Pons (tissue), 1 donor: ENCODE results near the gene GTF2H1.
A peak's percentile ranks its signal among the peaks of the same experiment; 100 is the strongest.
"Not testable (repeated sequence)": the region's sequence is repeated elsewhere in the genome, so short reads cannot be mapped to it uniquely, and the experiment has no call there.

ENCODE experiments used
- DNase-seq: peaks from one replicate; pipeline ENCODE4 v3.0.0-alpha.2; 2016; ENCODE audit warnings: low spot score

The GTF2H1 gene

DNA sequence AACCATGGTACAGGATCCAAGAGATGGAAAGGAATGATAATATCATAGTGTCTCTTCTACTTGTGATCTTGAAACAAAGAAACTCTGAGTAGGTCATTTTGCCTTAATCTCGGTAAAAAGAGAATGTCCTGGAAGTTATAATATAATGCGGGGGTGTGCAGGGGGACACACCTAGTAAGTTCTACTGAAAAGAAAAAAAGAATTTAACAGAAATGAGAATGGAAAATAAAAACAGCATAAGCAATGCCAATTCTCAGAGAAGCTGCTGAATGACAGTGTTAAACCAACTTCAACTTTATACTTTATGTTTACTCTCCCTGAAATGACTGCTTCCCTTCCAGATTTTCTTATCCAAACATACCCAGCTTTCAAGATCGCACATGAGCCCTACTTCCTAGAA lies 2.5 kb upstream of the GTF2H1 start:
- DNase-seq: no peak

DNA sequence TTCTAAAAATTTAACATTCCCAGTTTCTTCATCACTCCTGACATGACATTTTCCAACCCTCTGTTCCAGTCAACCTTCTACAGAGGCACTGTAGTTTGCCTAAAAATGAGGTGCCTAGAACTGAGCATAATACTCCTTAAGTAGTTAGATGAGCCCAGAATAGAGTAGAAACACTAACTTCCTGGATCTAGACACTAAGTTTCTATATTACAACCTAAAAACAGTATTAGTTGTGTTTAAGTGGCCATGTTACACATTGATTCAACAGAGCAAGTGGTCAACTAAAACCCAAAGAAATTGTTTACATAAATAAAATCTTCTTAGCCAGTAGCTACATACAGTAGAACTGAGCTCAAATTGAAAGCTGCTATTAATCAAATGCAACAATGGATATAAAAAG lies 1.8 kb upstream of the GTF2H1 start:
- DNase-seq: no peak

DNA sequence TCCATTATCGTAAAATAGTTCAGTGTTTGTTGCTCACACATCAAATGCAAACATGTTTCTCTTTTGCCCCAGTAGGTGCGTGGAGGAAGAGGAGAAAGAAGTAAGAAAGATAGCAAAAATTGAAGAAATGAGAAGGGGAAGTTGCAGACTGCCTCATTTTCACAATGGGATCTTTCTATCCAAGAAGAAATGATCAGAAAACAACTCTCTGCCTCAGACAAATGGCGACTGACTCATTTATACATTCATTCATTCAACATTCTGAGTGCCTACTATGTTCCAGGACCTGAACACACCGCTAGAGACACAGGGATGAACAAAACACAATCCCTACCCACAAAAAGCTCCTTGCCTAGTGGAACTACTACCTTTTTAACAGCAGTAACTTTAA lies 794 bp upstream of the GTF2H1 start:
- no peak for DNase-seq

DNA sequence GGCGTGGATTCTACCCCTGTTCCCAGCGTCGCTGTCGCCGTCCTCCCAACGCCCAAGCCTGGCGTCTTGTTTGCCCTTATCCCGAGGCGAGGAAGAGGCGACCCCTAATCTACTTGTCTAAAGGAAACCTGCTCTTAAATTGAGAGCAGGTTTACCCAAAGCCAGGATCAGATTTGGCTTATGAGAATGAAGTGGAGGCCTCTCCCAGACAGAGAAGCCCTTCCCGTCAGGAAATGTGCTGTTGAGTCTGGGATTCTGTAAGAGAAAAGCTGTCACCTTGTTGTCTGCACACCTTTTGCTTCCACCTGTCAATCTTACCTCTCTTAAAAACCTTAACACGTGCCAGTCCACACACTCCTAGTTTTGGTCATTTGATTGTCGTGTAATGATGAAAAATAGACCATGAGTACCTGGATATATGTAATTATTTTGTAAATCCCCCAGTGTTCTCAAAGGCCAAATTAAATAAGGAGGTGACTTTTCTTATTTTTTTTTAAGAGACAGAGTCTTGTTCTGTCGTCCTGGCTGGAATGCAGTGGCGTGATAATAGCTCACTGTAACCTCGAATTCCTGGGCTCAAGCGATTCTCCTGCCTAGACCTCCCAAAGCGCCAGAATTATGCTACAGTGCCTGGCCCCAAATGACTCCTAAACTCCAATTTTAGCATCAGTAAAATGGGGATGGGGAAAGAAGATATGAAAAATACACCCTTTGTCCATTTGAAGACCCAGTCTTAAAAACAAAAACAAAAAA lies 627 bp downstream of the GTF2H1 start:
- no peak for DNase-seq

DNA sequence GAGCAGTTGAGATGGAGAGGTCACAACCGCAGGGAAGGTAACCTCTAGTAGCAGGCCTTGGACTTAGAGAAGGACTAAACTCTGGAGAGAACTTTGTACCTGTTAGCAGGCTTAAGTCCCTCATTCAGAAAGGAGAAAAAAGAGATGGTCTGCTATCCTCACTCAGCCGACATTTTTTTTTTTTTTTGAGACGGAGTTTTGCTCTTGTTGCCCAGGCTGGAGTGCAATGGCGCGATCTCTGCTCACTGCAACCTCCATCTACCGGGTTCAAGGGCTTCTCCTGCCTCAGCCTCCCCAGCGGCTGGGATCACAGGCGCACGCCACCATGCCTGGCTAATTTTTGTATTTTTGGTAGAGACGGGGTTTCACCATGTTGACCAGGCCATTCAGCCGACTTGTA lies 1.5 kb downstream of the GTF2H1 start:
- DNase-seq: not testable (repeated sequence)

DNA sequence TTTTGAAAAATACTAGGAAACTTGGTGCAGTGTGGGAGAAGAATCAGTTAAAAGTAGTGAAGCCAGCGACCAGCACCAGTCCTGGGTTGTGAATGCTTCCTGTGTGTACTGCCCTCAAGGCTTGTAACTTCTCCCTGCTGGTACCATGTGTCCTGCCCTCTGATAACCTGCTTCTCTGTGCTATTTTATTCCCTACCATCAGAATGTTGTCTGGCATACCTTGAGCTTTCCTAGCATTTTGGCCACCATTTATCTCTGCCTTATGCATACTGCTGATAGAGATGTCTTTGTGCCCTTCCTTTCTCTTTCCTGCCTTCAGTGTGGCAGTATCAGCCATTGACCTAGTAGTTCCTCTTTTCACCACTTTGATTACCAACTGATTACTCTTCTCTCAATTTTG lies 2.0 kb downstream of the GTF2H1 start:
- DNase-seq: no peak

DNA sequence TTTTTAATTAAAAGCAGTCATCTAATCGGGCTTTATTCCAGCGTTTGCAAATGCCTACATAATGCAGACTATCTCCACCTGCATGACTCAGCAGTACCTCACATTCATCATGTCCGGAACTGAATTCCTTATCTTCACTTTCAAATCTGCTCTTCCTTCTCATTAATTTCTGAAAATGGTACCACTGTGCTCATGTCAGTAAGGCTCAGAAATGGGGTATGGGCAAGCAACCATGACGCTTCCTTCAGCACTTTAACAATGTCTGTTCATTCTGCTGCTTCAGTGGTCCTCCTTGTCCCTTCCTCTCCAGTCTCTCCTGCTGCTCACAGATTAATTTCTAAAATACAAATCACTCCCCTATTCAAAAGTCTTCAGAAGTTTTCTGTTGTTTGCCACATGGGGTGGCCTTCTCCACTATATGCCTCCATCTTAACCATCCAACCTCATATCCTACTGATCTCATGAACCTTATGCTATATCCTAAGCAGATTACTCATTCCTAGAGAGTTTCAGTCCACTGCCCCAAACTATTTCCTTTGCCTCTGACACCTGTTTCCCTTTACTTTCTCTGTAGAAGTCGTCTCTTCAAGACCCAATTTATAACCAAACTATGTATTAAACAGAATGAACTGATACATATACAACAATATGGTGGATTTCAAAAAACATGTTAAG lies 7.0 kb downstream of the GTF2H1 start:
- no peak for DNase-seq

DNA sequence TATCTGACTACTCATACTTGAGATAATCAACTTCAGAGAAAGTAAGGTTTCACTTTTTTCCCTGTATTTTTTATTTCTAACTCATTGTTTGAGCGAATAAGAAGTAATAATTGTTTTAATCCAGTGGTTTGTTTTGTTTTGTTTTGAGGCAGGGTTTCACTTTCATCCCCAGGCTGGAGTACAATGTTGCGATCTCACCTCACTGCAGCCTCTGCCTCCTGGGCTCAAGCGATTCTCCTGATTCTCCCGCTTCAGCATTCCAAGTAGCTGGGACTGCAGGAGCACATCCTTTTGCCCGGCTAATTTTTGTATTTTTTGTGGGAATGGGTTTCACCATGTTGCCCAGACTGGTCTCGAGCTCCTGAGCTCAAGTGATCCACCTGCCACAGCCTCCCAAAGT lies 8.6 kb downstream of the GTF2H1 start:
- no peak for DNase-seq

DNA sequence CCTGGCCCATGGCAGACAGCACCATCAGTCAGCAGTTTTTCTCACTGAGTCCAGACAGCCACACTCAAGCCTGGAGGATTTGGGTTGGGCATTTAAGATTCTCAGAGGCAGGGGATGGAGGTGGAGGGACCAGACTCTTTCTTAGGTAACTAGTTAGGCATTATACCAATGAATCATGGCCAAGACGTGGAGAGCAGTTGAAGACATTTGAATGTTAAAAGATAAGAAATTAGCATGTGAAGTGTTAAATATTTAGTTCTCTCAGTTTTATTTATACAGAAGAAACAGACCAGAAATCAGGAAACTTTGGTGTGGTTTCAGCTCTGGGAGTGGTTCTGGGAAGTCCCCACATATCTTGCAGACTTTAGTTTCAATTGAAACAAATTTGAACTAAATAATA lies 9.9 kb downstream of the GTF2H1 start:
- DNase-seq: no peak

DNA sequence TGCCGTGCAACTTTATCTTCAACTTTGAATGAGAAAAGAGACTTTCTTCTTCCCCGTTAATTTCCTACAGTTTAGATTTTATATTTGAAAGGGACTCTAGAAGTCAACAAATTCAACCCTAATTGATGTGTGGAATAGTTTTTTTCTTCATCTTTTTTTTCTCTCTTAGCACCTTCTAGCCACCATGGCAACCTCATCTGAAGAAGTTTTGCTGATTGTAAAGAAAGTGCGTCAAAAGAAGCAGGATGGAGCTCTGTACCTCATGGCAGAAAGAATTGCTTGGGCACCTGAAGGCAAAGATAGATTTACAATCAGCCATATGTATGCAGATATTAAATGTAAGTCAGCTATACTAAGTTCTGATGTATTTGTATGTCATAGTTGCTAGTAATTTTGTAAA lies 10.5 kb downstream of the GTF2H1 start:
- DNase-seq: no peak

DNA sequence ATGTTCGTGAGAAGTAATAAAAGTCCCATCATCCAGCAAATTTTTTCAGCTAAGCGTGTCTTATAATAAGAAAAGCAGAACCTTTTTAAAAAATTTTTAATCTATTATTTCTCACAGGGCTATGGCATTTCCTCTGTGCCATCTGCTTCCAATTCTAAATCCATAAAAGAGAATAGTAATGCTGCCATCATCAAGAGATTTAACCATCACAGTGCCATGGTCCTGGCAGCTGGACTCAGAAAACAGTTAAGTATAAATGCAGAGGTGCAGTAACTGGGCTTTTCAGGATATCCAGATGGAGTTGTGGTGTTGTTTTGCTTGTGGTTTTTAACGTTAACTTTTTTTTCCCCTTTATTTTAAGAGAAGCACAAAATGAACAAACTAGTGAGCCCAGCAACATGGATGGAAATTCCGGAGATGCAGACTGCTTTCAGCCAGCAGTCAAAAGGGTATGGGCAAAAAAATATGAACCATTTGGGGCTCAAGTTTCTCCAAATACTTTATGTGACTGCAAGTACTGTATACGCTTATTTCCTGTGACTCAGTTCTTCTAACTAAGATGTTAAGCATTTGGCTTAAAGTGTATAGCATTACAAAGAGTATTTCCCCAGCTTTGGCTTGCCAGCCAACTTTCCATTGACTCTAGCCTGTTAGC lies 25.2 kb downstream of the GTF2H1 start:
- DNase-seq: no peak

DNA sequence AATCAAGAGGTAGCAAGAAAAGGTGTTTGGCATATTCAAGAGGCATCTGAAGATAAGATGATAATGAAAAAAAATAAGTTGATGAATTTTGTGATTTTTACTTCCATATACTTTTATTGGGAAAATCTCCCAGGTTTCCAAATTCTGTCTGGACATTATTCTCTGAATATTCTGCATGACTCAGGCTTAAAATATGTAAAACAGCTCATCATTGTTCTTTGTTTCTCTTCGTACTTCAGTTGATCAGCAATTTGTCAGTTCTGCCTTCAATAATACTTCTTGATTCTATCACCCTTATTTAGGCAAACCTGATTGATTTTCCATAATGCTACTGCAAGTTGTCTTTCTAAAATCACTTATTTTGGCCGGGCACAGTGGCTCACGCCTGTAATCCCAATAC lies 30.2 kb downstream of the GTF2H1 start:
- no peak for DNase-seq

DNA sequence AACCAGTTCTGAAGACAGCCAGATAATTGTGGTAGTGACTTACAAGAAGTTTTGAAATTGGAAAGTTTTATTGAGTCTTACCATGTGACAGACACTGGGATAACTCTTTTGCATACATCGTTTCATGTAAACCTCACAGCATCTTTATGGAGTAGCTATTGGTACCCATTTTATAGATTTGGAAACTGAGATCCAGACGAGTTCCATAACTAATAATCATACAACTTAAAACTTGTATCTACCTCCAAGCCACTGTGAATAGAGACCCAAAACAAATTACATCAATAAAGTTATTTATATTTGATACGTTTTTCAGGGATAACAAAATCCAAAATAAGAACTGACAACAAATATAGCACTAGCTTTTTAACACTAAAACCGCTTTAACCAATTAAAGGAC lies 36.3 kb downstream of the GTF2H1 start:
- DNase-seq: no peak

DNA sequence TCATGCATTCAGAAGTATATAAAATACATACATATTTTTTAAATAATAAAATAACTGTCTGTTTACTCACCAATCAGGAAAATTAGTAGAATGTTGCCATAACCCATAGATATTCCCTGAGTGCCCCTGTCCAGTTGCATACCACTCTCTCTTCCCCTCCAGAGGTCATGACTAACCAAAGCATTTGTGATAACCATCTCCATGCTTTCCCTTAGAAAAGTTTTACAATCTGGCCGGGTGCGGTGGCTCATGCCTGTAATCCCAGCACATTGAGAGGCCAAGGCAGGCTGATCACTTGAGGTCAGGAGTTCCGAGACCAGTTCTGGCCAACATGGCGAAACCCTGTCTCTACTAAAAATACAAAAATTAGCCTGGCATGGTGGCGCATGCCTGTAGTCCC lies 38.8 kb downstream of the GTF2H1 start:
- DNase-seq: no peak

DNA sequence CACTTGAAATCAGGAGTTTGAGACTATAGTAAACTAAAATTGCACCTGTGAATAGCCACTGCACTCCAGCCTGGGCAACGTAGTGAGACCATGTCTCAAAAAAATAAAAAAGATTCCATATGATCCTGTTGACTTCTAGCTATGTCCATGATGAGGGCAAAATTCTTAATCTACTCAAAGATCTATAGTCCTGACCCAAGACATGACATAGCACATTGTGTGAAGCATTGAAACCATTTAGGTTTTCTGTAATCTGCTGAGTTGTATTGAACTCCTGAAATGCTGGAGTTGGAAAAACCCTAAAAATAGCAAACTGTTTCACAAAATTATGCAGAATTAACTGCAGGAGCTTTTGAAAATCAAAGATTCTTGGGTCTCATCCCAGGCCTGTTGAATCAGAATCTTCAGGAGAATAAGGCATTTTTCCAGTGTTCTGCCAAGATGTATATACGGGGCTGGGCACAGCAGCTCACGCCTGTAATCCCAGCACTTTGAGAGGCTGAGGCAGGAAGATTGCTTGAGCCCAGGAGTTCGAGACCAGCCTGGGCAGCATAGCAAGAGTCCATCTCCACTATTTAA lies 42.2 kb downstream of the GTF2H1 start:
- DNase-seq: no peak

DNA sequence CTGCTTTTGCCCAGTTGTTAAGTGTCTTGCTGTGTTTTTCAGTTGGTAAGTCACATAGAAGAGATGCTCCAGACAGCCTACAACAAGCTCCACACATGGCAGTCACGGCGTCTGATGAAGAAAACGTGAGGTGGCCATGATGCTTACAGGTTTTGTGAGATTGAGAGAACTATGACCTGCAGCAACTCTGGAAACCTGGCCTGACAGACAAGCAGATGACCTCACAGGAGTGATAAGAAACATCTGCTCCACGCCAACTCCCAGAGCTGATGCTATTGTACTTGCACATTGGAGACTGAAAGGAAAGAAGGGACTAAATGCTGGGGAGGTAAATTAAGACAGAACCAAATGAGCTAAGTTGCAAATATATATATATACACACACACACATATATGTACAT lies 43.4 kb downstream of the GTF2H1 start:
- no peak for DNase-seq

DNA sequence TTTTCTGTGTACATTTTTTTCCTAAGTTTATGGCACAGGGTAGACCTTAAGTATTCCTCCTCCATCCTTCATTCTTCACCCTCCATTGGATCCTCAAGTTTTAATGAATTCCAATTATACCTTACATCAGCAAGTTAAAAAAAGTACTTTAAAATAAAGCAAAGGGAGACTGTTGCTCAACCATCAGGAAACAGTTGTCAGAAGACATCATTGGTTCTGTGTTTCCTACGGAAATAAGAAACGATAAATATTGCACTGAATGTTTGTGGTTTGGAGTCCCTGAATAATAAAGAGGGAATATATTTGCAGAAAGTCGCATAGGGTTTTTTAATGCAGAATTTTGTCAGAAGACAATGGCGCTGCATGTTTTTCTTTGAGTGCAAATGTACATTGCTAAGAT lies 43.9 kb downstream of the GTF2H1 start:
- DNase-seq: no peak

DNA sequence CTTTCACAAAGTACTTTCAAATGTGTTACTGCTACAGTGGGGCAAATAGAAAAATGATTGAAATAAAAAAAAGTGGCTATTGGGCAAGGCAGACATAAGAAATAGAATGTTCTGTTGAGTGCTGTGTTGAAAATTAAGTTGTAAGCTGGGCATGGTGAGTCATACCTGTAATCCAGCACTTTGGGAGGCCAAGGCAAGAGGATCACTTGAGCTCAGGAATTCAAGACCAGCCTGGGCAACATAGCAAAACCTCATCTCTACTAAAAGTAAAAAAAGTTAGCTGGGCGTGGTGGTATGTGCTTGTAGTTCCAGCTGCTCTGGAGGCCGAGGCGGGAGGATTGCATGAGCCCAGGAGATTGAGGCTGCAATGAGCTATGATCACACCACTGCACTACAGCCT lies 45.1 kb downstream of the GTF2H1 start:
- DNase-seq: no peak

DNA sequence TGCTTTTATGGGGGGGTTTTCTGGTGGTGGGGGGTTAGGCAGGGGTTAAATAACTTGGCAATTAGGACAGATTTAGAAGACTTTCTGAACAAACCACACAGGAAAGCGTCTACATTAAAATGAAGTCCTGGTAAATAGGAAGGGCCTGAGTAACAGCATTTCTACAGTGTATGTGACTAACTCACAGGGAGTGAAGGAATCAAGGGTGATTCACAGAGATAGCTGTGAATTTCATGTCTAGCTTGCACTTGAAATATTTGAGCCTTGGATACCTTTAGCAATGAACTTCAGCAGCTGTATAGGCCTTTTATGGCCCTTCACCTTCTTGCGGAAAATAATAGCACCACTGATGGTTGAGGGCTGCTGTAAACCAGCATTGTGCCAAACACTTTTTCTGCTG lies 45.9 kb downstream of the GTF2H1 start:
- no peak for DNase-seq

DNA sequence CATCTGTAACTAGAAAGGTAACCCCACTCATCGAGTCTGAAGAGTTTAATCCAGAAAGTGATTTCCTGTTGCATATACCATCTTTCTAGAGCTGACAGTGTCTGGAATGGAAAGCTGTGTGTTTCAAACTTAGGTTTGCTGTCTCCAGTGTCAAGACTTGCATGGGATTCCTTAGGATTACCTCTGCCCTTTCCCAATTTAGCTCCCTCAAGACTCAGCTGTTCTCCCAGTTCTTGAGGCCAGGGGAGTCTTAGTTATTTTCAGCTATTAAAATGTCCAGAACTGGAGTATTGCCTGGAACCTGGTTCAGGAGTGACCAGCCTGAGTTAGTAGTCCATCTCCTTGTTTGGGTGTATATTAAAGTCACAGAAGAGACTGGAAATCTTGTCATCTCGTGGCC lies 47.0 kb downstream of the GTF2H1 start:
- DNase-seq: no peak

DNA sequence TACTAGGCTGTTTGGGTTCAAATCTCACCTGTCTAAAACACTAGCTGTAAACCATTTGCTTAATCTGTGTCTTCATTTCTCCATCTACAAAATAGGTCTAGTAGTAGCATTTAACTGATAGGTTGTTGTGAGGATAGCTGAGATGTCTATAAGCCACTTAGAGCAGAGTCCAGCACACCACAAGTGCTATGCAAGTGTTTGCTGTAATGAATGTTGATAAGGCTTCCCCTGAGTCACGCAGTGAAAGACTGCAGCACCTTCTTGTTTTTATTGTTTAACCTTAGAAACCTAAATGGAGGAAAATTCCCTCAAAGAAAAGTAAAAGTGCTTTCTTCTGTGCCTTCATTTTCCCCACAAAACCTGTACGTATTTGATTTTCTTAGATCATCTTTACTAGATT lies 48.9 kb downstream of the GTF2H1 start:
- DNase-seq: no peak

DNA sequence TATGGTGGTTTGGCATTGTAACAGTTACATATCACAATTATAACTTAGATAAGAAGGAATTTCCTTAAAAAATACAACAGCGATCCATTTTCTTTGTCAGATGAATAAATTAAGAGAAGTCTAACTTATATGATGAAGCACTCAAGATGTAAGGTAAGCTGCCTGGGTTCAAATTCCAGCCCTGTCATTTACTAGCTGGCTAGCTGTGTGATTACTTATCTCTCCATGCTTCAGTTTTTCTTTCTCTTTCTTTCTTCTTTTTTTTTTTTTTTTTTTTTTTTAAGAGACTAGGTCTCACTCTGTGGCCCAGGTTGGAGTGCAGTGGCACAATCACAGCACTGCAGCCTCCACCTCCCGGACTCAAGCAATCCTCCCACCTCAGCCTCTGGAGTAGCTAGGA lies 49.8 kb downstream of the GTF2H1 start:
- DNase-seq: no peak

DNA sequence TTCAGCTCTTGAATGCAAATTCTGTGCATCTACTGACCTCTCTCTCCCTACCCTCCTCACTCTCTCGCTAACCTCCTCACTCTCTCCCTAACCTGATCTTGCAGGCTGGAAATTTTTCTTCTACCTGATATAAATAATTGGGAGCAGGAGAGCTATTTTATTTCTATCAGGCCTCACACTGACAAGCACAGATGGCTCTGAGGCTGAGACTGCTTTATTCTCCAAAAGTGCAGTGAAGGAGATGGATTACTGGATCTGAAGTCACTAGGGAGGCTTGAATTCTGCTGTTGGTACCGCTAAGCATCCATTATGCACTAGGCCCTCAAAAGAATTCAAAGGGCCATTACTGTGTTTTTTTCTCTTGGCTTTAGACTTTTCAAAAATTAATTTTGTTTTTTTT lies 52.6 kb downstream of the GTF2H1 start:
- DNase-seq: peak; percentile 7
